ENCODE measurements around the gene MALSU1. TPM values are rescaled to one million over a fixed set of nuclear protein-coding genes. Genes with fewer than 3 reads are reported as not detected.
A peak's percentile ranks its signal among the peaks of the same experiment; 100 is the strongest.

MALSU1 gene
- total RNA-seq, 4 donors from 2014 or later = 76.1 to 211 (median 95.7) TPM

- H3K27me3 ChIP-seq = no peaks in the 10 kb centered on the region
- H3K4me1 ChIP-seq = peaks cover 14 to 16% of the 10 kb centered on the region in 2 donors
- no peak overlapping the region for H3K27ac ChIP-seq
- 88 to 93% methylated on average over 11 to 12 of the region's 12 CpGs for WGBS, 2 donors
- intact Hi-C loops (cut with DNase I) = no loop called here
- no peaks in the 10 kb centered on the region for H3K9me3 ChIP-seq
- no peaks in the 10 kb centered on the region for H3K36me3 ChIP-seq
- TF ChIP-seq, protein P1, sequence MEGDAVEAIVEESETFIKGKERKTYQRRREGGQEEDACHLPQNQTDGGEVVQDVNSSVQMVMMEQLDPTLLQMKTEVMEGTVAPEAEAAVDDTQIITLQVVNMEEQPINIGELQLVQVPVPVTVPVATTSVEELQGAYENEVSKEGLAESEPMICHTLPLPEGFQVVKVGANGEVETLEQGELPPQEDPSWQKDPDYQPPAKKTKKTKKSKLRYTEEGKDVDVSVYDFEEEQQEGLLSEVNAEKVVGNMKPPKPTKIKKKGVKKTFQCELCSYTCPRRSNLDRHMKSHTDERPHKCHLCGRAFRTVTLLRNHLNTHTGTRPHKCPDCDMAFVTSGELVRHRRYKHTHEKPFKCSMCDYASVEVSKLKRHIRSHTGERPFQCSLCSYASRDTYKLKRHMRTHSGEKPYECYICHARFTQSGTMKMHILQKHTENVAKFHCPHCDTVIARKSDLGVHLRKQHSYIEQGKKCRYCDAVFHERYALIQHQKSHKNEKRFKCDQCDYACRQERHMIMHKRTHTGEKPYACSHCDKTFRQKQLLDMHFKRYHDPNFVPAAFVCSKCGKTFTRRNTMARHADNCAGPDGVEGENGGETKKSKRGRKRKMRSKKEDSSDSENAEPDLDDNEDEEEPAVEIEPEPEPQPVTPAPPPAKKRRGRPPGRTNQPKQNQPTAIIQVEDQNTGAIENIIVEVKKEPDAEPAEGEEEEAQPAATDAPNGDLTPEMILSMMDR (IDR thresholded peaks at IDR 0.05) = no peak
- TF ChIP-seq POLR2A (IDR thresholded peaks at IDR 0.05) = no peak
- H3K4me3 ChIP-seq (replicated peaks in 1 of 3) = no peak overlapping the region
- DNase-seq = no peak
These were observed 5.6 kb upstream of the MALSU1 start for GRCh38 chr7:23293500-23294073.

- Histone ChIP-seq H3K4me1 (peaks cover 17 to 19% of the 10 kb centered on the region in 2 donors), H3K36me3 (no peaks in the 10 kb centered on the region), H3K4me3 (replicated peaks in 1 of 3) (no peak overlapping the region), H3K27me3 (no peaks in the 10 kb centered on the region), H3K9me3 (no peaks in the 10 kb centered on the region), H3K27ac (no peak overlapping the region)
- DNase-seq = no peak
- TF ChIP-seq, protein P1 (IDR thresholded peaks at IDR 0.05) = no peak
- no peak for TF ChIP-seq POLR2A (IDR thresholded peaks at IDR 0.05)
- intact Hi-C loops (cut with DNase I) = no loop called here
- 87 to 94% methylated on average over 6 of the region's 6 CpGs for WGBS, 2 donors
These were observed 4.4 kb upstream of the MALSU1 start for GRCh38 chr7:23294549-23295400.

DNA sequence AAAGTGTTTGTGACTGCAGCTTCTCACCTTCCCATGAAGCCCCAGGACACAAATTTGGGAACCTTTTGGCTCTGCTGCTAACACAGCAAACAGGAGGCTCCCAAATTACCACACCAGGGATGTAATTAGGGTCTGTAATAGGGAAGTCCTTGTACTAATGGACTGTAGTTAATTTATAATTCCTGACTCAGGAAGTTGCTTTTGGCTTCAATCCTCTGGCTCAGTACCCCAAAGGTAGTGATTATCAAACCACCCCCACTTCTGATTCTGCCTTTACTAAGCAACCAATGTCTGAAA, 3.8 kb upstream of the MALSU1 start:
- intact Hi-C loops (cut with DNase I) = no loop called here
- Histone ChIP-seq H3K9me3 (no peaks in the 10 kb centered on the region), H3K27ac (no peak overlapping the region), H3K27me3 (no peaks in the 10 kb centered on the region), H3K36me3 (no peaks in the 10 kb centered on the region), H3K4me3 (replicated peaks in 1 of 3) (no peak overlapping the region), H3K4me1 (peaks cover 17 to 24% of the 10 kb centered on the region in 2 donors)
- TF ChIP-seq POLR2A (IDR thresholded peaks at IDR 0.05) = no peak
- TF ChIP-seq, protein P1 (IDR thresholded peaks at IDR 0.05) = no peak
- no peak for DNase-seq

DNA sequence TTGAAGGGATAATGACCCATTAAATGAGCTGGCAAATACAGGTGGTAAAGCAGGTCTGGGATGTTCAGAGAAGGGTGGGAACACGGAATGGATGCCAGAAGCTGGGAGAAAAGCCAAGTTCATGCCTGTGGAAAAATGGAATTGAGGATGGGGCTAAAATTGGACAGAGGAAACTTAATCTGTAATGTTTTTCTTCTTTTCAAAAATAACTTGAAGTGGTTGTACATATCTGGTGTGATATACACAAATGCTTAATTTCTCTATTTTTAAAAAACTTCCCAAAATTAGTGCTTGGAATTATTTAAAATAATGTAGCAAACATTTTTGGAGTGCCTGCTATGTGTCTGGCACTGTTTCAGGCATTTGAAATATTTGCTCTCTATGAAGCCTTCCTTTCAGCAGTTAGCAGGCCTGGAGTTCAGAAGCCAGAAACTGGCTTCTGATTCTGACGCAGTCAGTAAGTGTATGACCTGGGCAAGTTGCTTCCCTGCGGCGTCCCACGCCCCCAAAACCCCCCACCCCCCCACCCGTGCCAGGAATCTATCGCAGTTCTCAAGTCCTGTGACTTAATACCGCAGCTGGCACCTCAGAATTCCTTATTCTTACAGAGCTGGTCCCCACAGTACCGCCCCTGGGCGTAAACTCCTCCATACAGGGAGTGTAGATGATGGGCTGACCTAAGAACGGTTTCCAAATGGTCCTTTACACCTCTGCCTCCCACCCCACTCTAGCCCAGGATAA, 828 bp upstream of the MALSU1 start:
- Histone ChIP-seq H3K9me3 (no peaks in the 10 kb centered on the region), H3K27me3 (no peaks in the 10 kb centered on the region), H3K4me3 (replicated peaks in 1 of 3) (no peak overlapping the region), H3K4me1 (peaks cover 35% of the 10 kb centered on the region in 2 donors), H3K27ac (peak overlapping the region; percentile 79 to 87 (median 80)), H3K36me3 (no peaks in the 10 kb centered on the region)
- intact Hi-C loops (cut with DNase I) = no loop called here
- WGBS, 2 donors = 70 to 79% methylated on average over 7 to 11 of the region's 11 CpGs
- peak; percentile 17 to 44 for DNase-seq
- no peak for TF ChIP-seq POLR2A (IDR thresholded peaks at IDR 0.05)
- TF ChIP-seq, protein P1 (IDR thresholded peaks at IDR 0.05) = no peak

All from thyroid gland (tissue), 4 donors.